Panc1 (cell line): ENCODE data around the gene DOCK3. TPM values are rescaled to one million over a fixed set of nuclear protein-coding genes. Genes with fewer than 3 reads are reported as not detected.

Experiments used
- ATAC-seq: fragments of 200-7000 bp; cut with Tn5 transposase; 2 replicates; pipeline ENCODE4 v1.9.1; 2020; ENCODE audit warnings: mild to moderate bottlenecking, moderate library complexity
- BruUV-seq: library from RNA; stranded (reverse); fragments of 400-500 nt; replicated peaks from 2 replicates; lab custom pipeline; 2021; lab: Mats Ljungman, UMichigan
- CTCF ChIA-PET: fragments of 300-600 bp; sonication (Branson Sonifier 250); formaldehyde crosslinking; loops from one replicate; lab custom pipeline; 2022; ENCODE audit warnings: antibody characterized with exemption; lab: Charles Lee
- POLR2A ChIA-PET: fragments of 300-600 bp; sonication (Branson Sonifier 250); formaldehyde crosslinking; loops from one replicate; lab custom pipeline; 2022; ENCODE audit warnings: antibody characterized with exemption; lab: Charles Lee
- DNase-seq: peaks from one replicate; pipeline ENCODE4 v3.0.0-alpha.2; 2010; ENCODE audit warnings: low read depth, low spot score
- H3K27ac ChIP-seq: 2 replicates; pipeline ENCODE4 v1.5.1; 2011; ENCODE audit warnings: mild to moderate bottlenecking, low read length, inconsistent platforms
- H3K27me3 ChIP-seq: fragments of 200-500 bp; sonication (Bioruptor generic); 2 replicates; pipeline ENCODE4 v1.6.0; 2014; ENCODE audit warnings: low read length, inconsistent platforms; ENCODE audit not compliant: control insufficient read depth, insufficient read depth
- H3K36me3 ChIP-seq: fragments of 200-500 bp; sonication (Bioruptor generic); 2 replicates; pipeline ENCODE4 v1.5.1; 2014; ENCODE audit warnings: inconsistent platforms, mild to moderate bottlenecking, low read length, moderate library complexity; ENCODE audit not compliant: control insufficient read depth, insufficient read depth
- H3K4me1 ChIP-seq: 2 replicates; pipeline ENCODE4 v1.5.1; 2011; ENCODE audit warnings: inconsistent platforms, mild to moderate bottlenecking, low read length, moderate library complexity; ENCODE audit not compliant: control insufficient read depth, insufficient read depth
- H3K4me3 ChIP-seq, 2 experiments: 2 replicates each; pipeline ENCODE4 v1.5.1; 2011 to 2012; ENCODE audit warnings: low read depth in 2 of 2, low read length in 2 of 2, mild to moderate bottlenecking in 2 of 2, inconsistent platforms in 1 of 2, moderate library complexity in 1 of 2
- H3K9me3 ChIP-seq: fragments of 200-500 bp; sonication (Bioruptor generic); 2 replicates; pipeline ENCODE4 v1.5.1; 2014; ENCODE audit warnings: low read depth, mild to moderate bottlenecking, inconsistent platforms, low read length, moderate library complexity; ENCODE audit not compliant: control insufficient read depth, insufficient read depth
- POLR2AphosphoS5 ChIP-seq: IDR thresholded peaks from 2 replicates; pipeline ENCODE4 v1.6.1; 2012; ENCODE audit warnings: mild to moderate bottlenecking, low read depth, low read length, moderate library complexity
- SIN3A ChIP-seq: IDR thresholded peaks from 2 replicates; pipeline ENCODE4 v1.6.1; 2012; ENCODE audit warnings: low read depth, mild to moderate bottlenecking, low read length, moderate library complexity, borderline replicate concordance; ENCODE audit not compliant: insufficient read depth
- TCF7L2 ChIP-seq: IDR thresholded peaks from 2 replicates; pipeline ENCODE4 v1.6.1; 2011; ENCODE audit warnings: mild to moderate bottlenecking, low read depth, low read length, inconsistent platforms
- in situ Hi-C: cut with HindIII; loops from 2 replicates; pipeline ENCODE4 v1.10.0; 2016; ENCODE audit warnings: low sequenced_read_pairs, low pct_unique_long_range_greater_than_20kb
- intact Hi-C: fragments of 100-400 bp; cut with micrococcal nuclease; formaldehyde crosslinking; loops from one replicate; pipeline ENCODE4 v1.10.0; 2022; ENCODE audit not compliant: unreplicated experiment
- total RNA-seq: library from RNA; stranded (reverse); gene quantifications from one replicate; pipeline ENCODE4 v1.2.1, GENCODE V29; 2021; ENCODE audit not compliant: unreplicated experiment
- TF ChIP-seq, protein P1 (sequence below): fragments of 450-650 bp; IDR thresholded peaks from 2 replicates; pipeline ENCODE4 v1.5.1; 2017; ENCODE audit warnings: mild to moderate bottlenecking
- TF ChIP-seq, protein P2 (sequence below), 2 experiments: IDR thresholded peaks; 2 replicates each; pipeline ENCODE4 v1.6.1; 2011 to 2012; ENCODE audit warnings: low read depth in 2 of 2, control low read depth in 1 of 2, low read length in 1 of 2, mild to moderate bottlenecking in 1 of 2, moderate library complexity in 1 of 2; ENCODE audit not compliant: insufficient read depth in 1 of 2

Gene DOCK3
- total RNA-seq, 1 experiment from 2014 or later: 0.21 TPM

DNA sequence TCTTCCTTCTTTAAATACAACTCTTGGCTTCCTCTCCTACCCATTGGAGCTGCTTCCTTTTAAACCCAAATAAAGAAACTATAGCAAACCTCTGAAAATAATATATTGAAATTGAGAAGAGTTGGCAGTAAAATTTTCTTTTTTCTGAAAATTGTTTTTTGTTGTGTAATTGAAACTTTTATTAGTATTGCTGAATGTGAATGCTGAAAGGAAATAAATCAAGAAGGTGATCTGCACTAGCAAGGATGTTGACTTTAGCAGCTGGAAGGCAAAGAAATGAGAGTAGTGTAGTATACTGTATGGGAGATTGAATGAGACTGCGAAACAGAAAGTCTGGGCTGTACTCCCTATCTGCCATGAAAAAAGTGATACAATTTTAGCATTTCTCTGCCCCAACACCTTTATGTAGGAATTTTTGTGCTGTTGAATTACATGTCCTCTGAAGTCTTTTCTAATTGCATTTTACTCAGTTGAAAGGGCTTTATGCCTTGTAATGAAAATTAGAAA, 166.3 kb downstream of the DOCK3 start:
- DNase-seq (no peak), ATAC-seq (no peak)
- Histone ChIP-seq H3K36me3 (no peaks in the 10 kb centered on the region), H3K4me3 (no peak overlapping the region), H3K27ac (no peak overlapping the region), H3K4me1 (no peaks in the 10 kb centered on the region), H3K27me3 (no peaks in the 10 kb centered on the region), H3K9me3 (no peaks in the 10 kb centered on the region)
- intact Hi-C loops (no loop called here), in situ Hi-C loops (no loop called here)
- ChIA-PET CTCF (no interaction called here), POLR2A (interaction anchor here (0.7 kb wide), 1 partner anchor 1112 kb away, joined by 3 read pairs; no protein-coding TSS in a partner anchor)
- BruUV-seq: no TSS peak
- TF ChIP-seq, protein P1, sequence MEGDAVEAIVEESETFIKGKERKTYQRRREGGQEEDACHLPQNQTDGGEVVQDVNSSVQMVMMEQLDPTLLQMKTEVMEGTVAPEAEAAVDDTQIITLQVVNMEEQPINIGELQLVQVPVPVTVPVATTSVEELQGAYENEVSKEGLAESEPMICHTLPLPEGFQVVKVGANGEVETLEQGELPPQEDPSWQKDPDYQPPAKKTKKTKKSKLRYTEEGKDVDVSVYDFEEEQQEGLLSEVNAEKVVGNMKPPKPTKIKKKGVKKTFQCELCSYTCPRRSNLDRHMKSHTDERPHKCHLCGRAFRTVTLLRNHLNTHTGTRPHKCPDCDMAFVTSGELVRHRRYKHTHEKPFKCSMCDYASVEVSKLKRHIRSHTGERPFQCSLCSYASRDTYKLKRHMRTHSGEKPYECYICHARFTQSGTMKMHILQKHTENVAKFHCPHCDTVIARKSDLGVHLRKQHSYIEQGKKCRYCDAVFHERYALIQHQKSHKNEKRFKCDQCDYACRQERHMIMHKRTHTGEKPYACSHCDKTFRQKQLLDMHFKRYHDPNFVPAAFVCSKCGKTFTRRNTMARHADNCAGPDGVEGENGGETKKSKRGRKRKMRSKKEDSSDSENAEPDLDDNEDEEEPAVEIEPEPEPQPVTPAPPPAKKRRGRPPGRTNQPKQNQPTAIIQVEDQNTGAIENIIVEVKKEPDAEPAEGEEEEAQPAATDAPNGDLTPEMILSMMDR: no peak
- TF ChIP-seq, protein P2, sequence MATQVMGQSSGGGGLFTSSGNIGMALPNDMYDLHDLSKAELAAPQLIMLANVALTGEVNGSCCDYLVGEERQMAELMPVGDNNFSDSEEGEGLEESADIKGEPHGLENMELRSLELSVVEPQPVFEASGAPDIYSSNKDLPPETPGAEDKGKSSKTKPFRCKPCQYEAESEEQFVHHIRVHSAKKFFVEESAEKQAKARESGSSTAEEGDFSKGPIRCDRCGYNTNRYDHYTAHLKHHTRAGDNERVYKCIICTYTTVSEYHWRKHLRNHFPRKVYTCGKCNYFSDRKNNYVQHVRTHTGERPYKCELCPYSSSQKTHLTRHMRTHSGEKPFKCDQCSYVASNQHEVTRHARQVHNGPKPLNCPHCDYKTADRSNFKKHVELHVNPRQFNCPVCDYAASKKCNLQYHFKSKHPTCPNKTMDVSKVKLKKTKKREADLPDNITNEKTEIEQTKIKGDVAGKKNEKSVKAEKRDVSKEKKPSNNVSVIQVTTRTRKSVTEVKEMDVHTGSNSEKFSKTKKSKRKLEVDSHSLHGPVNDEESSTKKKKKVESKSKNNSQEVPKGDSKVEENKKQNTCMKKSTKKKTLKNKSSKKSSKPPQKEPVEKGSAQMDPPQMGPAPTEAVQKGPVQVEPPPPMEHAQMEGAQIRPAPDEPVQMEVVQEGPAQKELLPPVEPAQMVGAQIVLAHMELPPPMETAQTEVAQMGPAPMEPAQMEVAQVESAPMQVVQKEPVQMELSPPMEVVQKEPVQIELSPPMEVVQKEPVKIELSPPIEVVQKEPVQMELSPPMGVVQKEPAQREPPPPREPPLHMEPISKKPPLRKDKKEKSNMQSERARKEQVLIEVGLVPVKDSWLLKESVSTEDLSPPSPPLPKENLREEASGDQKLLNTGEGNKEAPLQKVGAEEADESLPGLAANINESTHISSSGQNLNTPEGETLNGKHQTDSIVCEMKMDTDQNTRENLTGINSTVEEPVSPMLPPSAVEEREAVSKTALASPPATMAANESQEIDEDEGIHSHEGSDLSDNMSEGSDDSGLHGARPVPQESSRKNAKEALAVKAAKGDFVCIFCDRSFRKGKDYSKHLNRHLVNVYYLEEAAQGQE (IDR thresholded peaks at IDR 0.05; ENCODE audit: insufficient read depth in 1 of 2, low read depth in 2 of 2, low read length in 1 of 2): no peak
- TF ChIP-seq POLR2AphosphoS5 (no peak), SIN3A (no peak), TCF7L2 (no peak)

DNA sequence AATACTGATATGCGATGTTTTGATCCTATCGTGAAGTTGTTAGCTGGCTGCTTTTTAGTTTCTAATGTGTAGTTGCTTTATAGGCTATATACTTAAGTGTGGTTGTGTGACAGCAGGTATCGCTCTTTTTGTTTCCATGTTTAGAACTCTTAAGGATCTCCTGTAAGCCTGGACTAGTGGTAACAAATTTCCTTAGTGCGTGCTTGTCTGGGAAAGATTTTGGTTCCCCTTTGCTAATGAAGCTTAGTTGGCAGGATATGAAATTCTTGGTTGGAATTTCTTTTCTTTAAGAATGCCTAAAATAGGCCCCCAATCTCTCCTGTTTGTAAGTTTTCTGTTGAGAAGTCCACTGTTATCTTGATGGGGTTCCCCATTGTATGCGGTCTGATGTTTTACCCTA, 173.6 kb downstream of the DOCK3 start:
- in situ Hi-C loops: no loop called here
- BruUV-seq: no TSS peak
- no peaks in the 10 kb centered on the region for H3K9me3 ChIP-seq

More for the DNA sequence above, 173.6 kb downstream of the DOCK3 start:
- no peaks in the 10 kb centered on the region for H3K4me1 ChIP-seq
- no peak overlapping the region for H3K27ac ChIP-seq
- H3K27me3 ChIP-seq: no peaks in the 10 kb centered on the region
- no peak overlapping the region for H3K4me3 ChIP-seq
- H3K36me3 ChIP-seq: no peaks in the 10 kb centered on the region
- no peak for ATAC-seq
- ChIA-PET POLR2A (no interaction called here), CTCF (no interaction called here)
- TF ChIP-seq, protein P1: no peak
- TF ChIP-seq, protein P2 (IDR thresholded peaks at IDR 0.05; ENCODE audit: insufficient read depth in 1 of 2, low read depth in 2 of 2, low read length in 1 of 2): no peak
- TF ChIP-seq TCF7L2 (no peak), POLR2AphosphoS5 (no peak), SIN3A (no peak)
- DNase-seq: no peak
- intact Hi-C loops: no loop called here
